A673 (cell line): ENCODE data around the gene DEDD2. TPM values are rescaled to one million over a fixed set of nuclear protein-coding genes. Genes with fewer than 3 reads are reported as not detected.

Experiments used
- BruUV-seq: library from RNA; stranded (reverse); fragments of 400-500 nt; replicated peaks from 2 replicates; lab custom pipeline; 2021; lab: Mats Ljungman, UMichigan
- CTCF ChIA-PET: fragments of 300-600 bp; sonication (Branson Sonifier 250); formaldehyde crosslinking; loops from one replicate; lab custom pipeline; 2022; ENCODE audit warnings: antibody characterized with exemption; lab: Charles Lee
- POLR2A ChIA-PET: fragments of 300-600 bp; sonication (Branson Sonifier 250); formaldehyde crosslinking; loops from one replicate; lab custom pipeline; 2022; ENCODE audit warnings: antibody characterized with exemption; ENCODE audit not compliant: low non-redundant PET; lab: Charles Lee
- DNase-seq: peaks from one replicate; pipeline ENCODE4 v3.0.0-alpha.2; 2015; ENCODE audit warnings: low spot score
- H3K27ac ChIP-seq: fragments of 200-600 bp; sonication (generic); 2 replicates; pipeline ENCODE4 v1.5.1; 2016; ENCODE audit warnings: mixed run types, low read depth, mild to moderate bottlenecking, mixed read lengths, antibody characterized with exemption, low read length; ENCODE audit not compliant: poor library complexity, severe bottlenecking
- H3K27me3 ChIP-seq: fragments of 200-600 bp; sonication (generic); replicated peaks from 2 replicates; pipeline ENCODE4 v1.6.1; 2017; ENCODE audit warnings: mixed run types, low read depth, mild to moderate bottlenecking, mixed read lengths, antibody characterized with exemption, low read length; ENCODE audit not compliant: insufficient read depth, poor library complexity
- H3K36me3 ChIP-seq: fragments of 200-600 bp; sonication (generic); 2 replicates; pipeline ENCODE4 v1.6.1; 2016; ENCODE audit warnings: mixed run types, mild to moderate bottlenecking, mixed read lengths, antibody characterized with exemption, low read length; ENCODE audit not compliant: insufficient read depth, poor library complexity, severe bottlenecking
- H3K4me1 ChIP-seq: fragments of 200-600 bp; sonication (generic); 2 replicates; pipeline ENCODE4 v1.6.1; 2017; ENCODE audit warnings: mixed run types, mild to moderate bottlenecking, mixed read lengths, antibody characterized with exemption, low read length; ENCODE audit not compliant: insufficient read depth, poor library complexity, severe bottlenecking
- H3K4me3 ChIP-seq: fragments of 200-600 bp; sonication (generic); 2 replicates; pipeline ENCODE4 v1.5.1; 2016; ENCODE audit warnings: low read depth, mixed run types, mild to moderate bottlenecking, mixed read lengths, low read length; ENCODE audit not compliant: poor library complexity, severe bottlenecking
- H3K9me3 ChIP-seq: fragments of 200-600 bp; sonication (generic); 2 replicates; pipeline ENCODE4 v1.6.1; 2016; ENCODE audit warnings: mixed run types, low read depth, mild to moderate bottlenecking, mixed read lengths, antibody characterized with exemption, low read length; ENCODE audit not compliant: poor library complexity, severe bottlenecking
- CTCF ChIP-seq: fragments of 300-800, 200-600 bp; sonication (generic); conservative IDR thresholded peaks from 2 replicates; pipeline ENCODE4 v1.5.1; 2017; ENCODE audit warnings: low read depth, mild to moderate bottlenecking, antibody characterized with exemption, low read length, moderate library complexity, mixed read lengths
- EZH2 ChIP-seq: fragments of 200-600 bp; sonication (generic); IDR thresholded peaks from 2 replicates; pipeline ENCODE4 v1.6.1; 2017; ENCODE audit warnings: borderline replicate concordance, low read depth, mild to moderate bottlenecking, mixed read lengths, antibody characterized with exemption, low read length; ENCODE audit not compliant: poor library complexity, severe bottlenecking
- intact Hi-C: fragments of 100-400 bp; cut with micrococcal nuclease; formaldehyde crosslinking; loops from one replicate; pipeline ENCODE4 v1.10.0; 2022; ENCODE audit not compliant: unreplicated experiment
- total RNA-seq: library from RNA; stranded (reverse); gene quantifications from 2 replicates; pipeline ENCODE4 v1.2.3, GENCODE V29; 2021

The DEDD2 gene
- total RNA-seq, 1 experiment from 2014 or later, result 32.1 TPM

GRCh38 chr19:42245231-42245630 is 27.8 kb upstream of the DEDD2 start:
- no peaks in the 10 kb centered on the region for H3K27me3 ChIP-seq
- ChIA-PET POLR2A (no interaction called here), CTCF (interaction anchor here (0.6 to 3.3 kb wide), 4 partner anchors 34 to 136 kb away, joined by 3 to 27 read pairs (median 4); no protein-coding TSS in a partner anchor)
- TF ChIP-seq EZH2, result no peak
- no peak for TF ChIP-seq CTCF
- peaks cover 46% of the 10 kb centered on the region for H3K4me1 ChIP-seq
- intact Hi-C loops, result no loop called here
- DNase-seq, result no peak
- no peaks in the 10 kb centered on the region for H3K9me3 ChIP-seq
- H3K36me3 ChIP-seq, result peaks cover 20% of the 10 kb centered on the region
- BruUV-seq, result no TSS peak
- no peak overlapping the region for H3K4me3 ChIP-seq
- peak overlapping the region; percentile 82 for H3K27ac ChIP-seq

- TF ChIP-seq EZH2 (no peak), CTCF (peak; percentile 79)
- H3K27ac ChIP-seq, result peak overlapping the region; percentile 82
- ChIA-PET POLR2A (no interaction called here), CTCF (interaction anchor here (0.6 to 3.3 kb wide), 3 partner anchors 35 to 135 kb away, joined by 3 to 27 read pairs (median 4); no protein-coding TSS in a partner anchor)
- no peaks in the 10 kb centered on the region for H3K27me3 ChIP-seq
- H3K9me3 ChIP-seq, result no peaks in the 10 kb centered on the region
- peaks cover 18% of the 10 kb centered on the region for H3K36me3 ChIP-seq
- peak overlapping the region; percentile 72 for H3K4me3 ChIP-seq
- intact Hi-C loops, result no loop called here
- no TSS peak for BruUV-seq
- peaks cover 40% of the 10 kb centered on the region for H3K4me1 ChIP-seq
- DNase-seq, result peak; percentile 98
Observed at GRCh38 chr19:42244347-42245220, 27.1 kb upstream of the DEDD2 start.

- CTCF ChIA-PET, result interaction anchor here (1.1 kb wide), 1 partner anchor 37 kb away, joined by 7 read pairs; no protein-coding TSS in a partner anchor
- H3K36me3 ChIP-seq, result peaks cover 9% of the 10 kb centered on the region
- peak within 1 kb of the TSS; percentile 82 for H3K27ac ChIP-seq
- H3K4me1 ChIP-seq, result peaks cover 25% of the 10 kb centered on the region
- intact Hi-C loops, result no loop called here
- no TSS peak for BruUV-seq
- POLR2A ChIA-PET, result interaction anchor here (0.6 to 0.9 kb wide), 2 partner anchors 10 to 68 kb away, joined by 3 to 4 read pairs; no protein-coding TSS in a partner anchor
- H3K9me3 ChIP-seq, result no peaks in the 10 kb centered on the region
- H3K27me3 ChIP-seq, result no peaks in the 10 kb centered on the region
- DNase-seq, result peak; percentile 99
- TF ChIP-seq EZH2 (no peak), CTCF (no peak)
- peak within 1 kb of the TSS; percentile 72 for H3K4me3 ChIP-seq
Observed at GRCh38 chr19:42242512-42243409, 25.3 kb upstream of the DEDD2 start, which contains the start of gene GSK3A. GSK3A (minus strand) TSS chr19:42242602; CDS start chr19:42242465, 137 bp downstream.
